ENCODE results near the gene RXRA. TPM values are rescaled to one million over a fixed set of nuclear protein-coding genes. Genes with fewer than 3 reads are reported as not detected.

The RXRA gene
- total and polyA plus RNA-seq, 2 donors (not counting 3 experiments of a cell fraction or from before 2014, with no cell fraction given), result 15.4 to 37.4 TPM

DNA sequence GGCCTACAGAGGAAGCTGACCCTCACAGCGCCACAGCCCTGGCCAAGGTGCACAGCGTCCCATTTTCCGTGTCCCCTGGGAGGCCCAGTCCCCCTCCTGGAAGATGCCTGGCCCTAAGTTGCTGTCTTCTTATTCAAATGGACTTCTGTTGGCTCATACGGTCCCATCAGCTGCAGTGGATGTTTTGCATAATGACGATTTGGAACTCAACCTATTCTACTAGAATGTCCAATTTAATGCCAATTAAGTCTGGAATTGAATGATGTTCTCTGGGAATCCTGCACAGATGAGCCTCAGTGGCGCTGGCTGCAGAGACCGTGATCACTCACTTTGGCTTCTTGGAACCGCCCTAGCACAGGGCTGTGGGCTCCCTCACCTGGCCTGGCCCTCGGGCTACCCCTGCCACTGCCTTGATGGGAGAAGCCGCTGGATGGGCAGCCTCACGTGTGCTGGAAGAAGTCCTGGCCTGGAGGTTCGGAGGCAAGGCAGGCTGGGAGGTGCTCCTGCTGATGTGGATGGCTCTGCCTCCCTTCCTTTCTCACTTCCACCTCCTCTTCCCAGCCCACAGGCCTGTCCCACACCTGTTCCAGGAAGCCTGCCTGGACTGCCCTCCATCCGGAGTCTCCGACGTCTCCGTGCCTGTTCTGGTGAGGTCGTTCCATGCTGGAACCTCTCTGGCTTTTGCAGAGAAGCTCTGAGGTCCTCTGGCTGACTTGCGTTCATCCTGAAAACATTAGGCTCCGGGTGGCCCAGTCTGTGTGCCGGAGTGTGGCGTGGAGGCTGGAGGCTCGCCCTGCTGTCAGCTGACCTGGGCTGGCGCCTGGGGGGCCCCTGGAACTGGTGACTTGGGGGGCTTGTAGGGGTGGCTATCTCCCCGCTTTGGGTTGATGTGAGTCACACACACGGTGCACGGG lies 147.1 kb downstream of the RXRA start:
- no peak overlapping the region for H3K9ac ChIP-seq (replicated peaks; ENCODE audit: extremely low read depth, insufficient read depth, low read length)
- no peaks in the 10 kb centered on the region for H3K9me1 ChIP-seq (replicated peaks; ENCODE audit: control insufficient read depth, extremely low read depth, insufficient read depth, low read length)
- no peak overlapping the region for H3K27ac ChIP-seq (ENCODE audit: insufficient read depth, low read depth, low read length)
- H3K4me1 ChIP-seq (ENCODE audit: control insufficient read depth, extremely low read depth, insufficient read depth, low read length), result peaks cover 13% of the 10 kb centered on the region
- H3K9me3 ChIP-seq (replicated peaks; ENCODE audit: control insufficient read depth, insufficient read depth, low read length), result no peaks in the 10 kb centered on the region
- no peak overlapping the region for H3K4me2 ChIP-seq (ENCODE audit: insufficient read depth, low read length)
- H2AFZ ChIP-seq (ENCODE audit: low read depth, low read length), result no peak overlapping the region
- FAIRE-seq, result no peak
- ChIA-PET POLR2A (no interaction called here), CTCF (interaction anchor here (1.7 kb wide), 1 partner anchor 23 kb away, joined by 7 read pairs; no protein-coding TSS in a partner anchor)
- no TSS peak for BruUV-seq (replicated peaks)
- no peaks in the 10 kb centered on the region for H3K79me2 ChIP-seq (ENCODE audit: control insufficient read depth, insufficient read depth, low read length)
- H4K20me1 ChIP-seq (replicated peaks; ENCODE audit: control insufficient read depth, extremely low read depth, insufficient read depth, low read length), result no peaks in the 10 kb centered on the region
- no peak for TF ChIP-seq GATA2 (IDR thresholded peaks at IDR 0.05; ENCODE audit: insufficient read depth, insufficient read length, low read depth, low read length)
- TF ChIP-seq, protein P1, sequence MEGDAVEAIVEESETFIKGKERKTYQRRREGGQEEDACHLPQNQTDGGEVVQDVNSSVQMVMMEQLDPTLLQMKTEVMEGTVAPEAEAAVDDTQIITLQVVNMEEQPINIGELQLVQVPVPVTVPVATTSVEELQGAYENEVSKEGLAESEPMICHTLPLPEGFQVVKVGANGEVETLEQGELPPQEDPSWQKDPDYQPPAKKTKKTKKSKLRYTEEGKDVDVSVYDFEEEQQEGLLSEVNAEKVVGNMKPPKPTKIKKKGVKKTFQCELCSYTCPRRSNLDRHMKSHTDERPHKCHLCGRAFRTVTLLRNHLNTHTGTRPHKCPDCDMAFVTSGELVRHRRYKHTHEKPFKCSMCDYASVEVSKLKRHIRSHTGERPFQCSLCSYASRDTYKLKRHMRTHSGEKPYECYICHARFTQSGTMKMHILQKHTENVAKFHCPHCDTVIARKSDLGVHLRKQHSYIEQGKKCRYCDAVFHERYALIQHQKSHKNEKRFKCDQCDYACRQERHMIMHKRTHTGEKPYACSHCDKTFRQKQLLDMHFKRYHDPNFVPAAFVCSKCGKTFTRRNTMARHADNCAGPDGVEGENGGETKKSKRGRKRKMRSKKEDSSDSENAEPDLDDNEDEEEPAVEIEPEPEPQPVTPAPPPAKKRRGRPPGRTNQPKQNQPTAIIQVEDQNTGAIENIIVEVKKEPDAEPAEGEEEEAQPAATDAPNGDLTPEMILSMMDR (IDR thresholded peaks at IDR 0.05; ENCODE audit: extremely low read depth in 1 of 2, insufficient read depth in 1 of 2, low read depth in 1 of 2, low read length in 2 of 2), result no peak
- no peak for TF ChIP-seq FOS (IDR thresholded peaks at IDR 0.05; ENCODE audit: borderline replicate concordance, insufficient read depth, low read length)
- TF ChIP-seq, protein P2, sequence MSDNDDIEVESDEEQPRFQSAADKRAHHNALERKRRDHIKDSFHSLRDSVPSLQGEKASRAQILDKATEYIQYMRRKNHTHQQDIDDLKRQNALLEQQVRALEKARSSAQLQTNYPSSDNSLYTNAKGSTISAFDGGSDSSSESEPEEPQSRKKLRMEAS (IDR thresholded peaks at IDR 0.05; ENCODE audit: insufficient read depth, insufficient read length), result no peak
- TF ChIP-seq POLR2A (IDR thresholded peaks at IDR 0.05; ENCODE audit: low read depth, low read length), result no peak
- TF ChIP-seq JUN (IDR thresholded peaks at IDR 0.05; ENCODE audit: borderline replicate concordance, insufficient read depth, insufficient read length, low read depth), result no peak
- no peaks in the 10 kb centered on the region for H3K36me3 ChIP-seq (ENCODE audit: control insufficient read depth in 2 of 2, extremely low read depth in 1 of 2, insufficient read depth in 2 of 2, low read length in 2 of 2)
- dilution Hi-C loops (cut with MboI; ENCODE audit: extremely low pct_ligation_motif_present, low sequenced_read_pairs), result no loop called here
- intact Hi-C loops (cut with micrococcal nuclease), result no loop called here
- DNase-seq (ENCODE audit: low read depth, low spot score), result no peak
- no peaks in the 10 kb centered on the region for H3K27me3 ChIP-seq (ENCODE audit: control insufficient read depth in 2 of 2, insufficient read depth in 2 of 2, low read length in 2 of 2)
- no peak overlapping the region for H3K4me3 ChIP-seq (replicated peaks in 1 of 3; ENCODE audit: insufficient read depth in 1 of 3, low read depth in 1 of 3, low read length in 3 of 3)

All from endothelial cell of umbilical vein (primary cell).